Neuronal stem cell (in vitro differentiated cells): ENCODE measurements around the gene PDK1.

Experiments
- DNase-seq: peaks from one replicate; pipeline ENCODE4 v3.0.0-alpha.2; 2013; ENCODE audit warnings: low spot score
- H2AFZ ChIP-seq: one replicate; pipeline ENCODE4 v1.6.1; 2013; ENCODE audit warnings: mild to moderate bottlenecking, low read length, inconsistent platforms
- H2AK5ac ChIP-seq: 2 replicates; pipeline ENCODE4 v1.6.1; 2013; ENCODE audit warnings: low read depth, mild to moderate bottlenecking, inconsistent platforms, low read length, moderate library complexity, mixed read lengths
- H2BK120ac ChIP-seq: 2 replicates; pipeline ENCODE4 v1.6.1; 2013; ENCODE audit warnings: low read depth, mild to moderate bottlenecking, inconsistent platforms, low read length, moderate library complexity, mixed read lengths
- H2BK12ac ChIP-seq: one replicate; pipeline ENCODE4 v1.6.1; 2013; ENCODE audit warnings: low read length, inconsistent platforms
- H2BK15ac ChIP-seq: 2 replicates; pipeline ENCODE4 v1.6.1; 2013; ENCODE audit warnings: mild to moderate bottlenecking, low read length, inconsistent platforms, mixed read lengths
- H2BK5ac ChIP-seq: one replicate; pipeline ENCODE4 v1.6.1; 2013; ENCODE audit warnings: inconsistent platforms, mild to moderate bottlenecking, low read length, moderate library complexity
- H3K14ac ChIP-seq: one replicate; pipeline ENCODE4 v1.6.1; 2013; ENCODE audit warnings: low read length, inconsistent platforms
- H3K18ac ChIP-seq: 2 replicates; pipeline ENCODE4 v1.6.1; 2013; ENCODE audit warnings: low read length, inconsistent platforms
- H3K23ac ChIP-seq: 2 replicates; pipeline ENCODE4 v1.6.1; 2013; ENCODE audit warnings: low read depth, mild to moderate bottlenecking, mixed read lengths, low read length, inconsistent platforms; ENCODE audit not compliant: poor library complexity
- H3K27ac ChIP-seq: replicated peaks from 3 replicates; pipeline ENCODE4 v1.5.1; 2013; ENCODE audit warnings: low read length, inconsistent platforms
- H3K27me3 ChIP-seq, 3 experiments: 2 replicates each; pipeline ENCODE4 v1.6.1; 2013; ENCODE audit warnings: low read length in 3 of 3, mild to moderate bottlenecking in 2 of 3, inconsistent platforms in 1 of 3, low read depth in 1 of 3, mixed read lengths in 1 of 3, moderate library complexity in 1 of 3; ENCODE audit not compliant: control insufficient read depth in 3 of 3, insufficient read depth in 3 of 3
- H3K36me3 ChIP-seq, 2 donors: replicated peaks in 1 of 2; 2 replicates each; pipeline ENCODE4 v1.6.1; 2013; ENCODE audit warnings: low read length in 2 of 2; ENCODE audit not compliant: control insufficient read depth in 2 of 2, insufficient read depth in 2 of 2
- H3K4ac ChIP-seq: 2 replicates; pipeline ENCODE4 v1.6.1; 2013; ENCODE audit warnings: inconsistent platforms, mild to moderate bottlenecking, low read length, moderate library complexity
- H3K4me1 ChIP-seq, 2 donors: 1 replicate in 1 of 2; 2 replicates in 1 of 2; pipeline ENCODE4 v1.6.1; 2013; ENCODE audit warnings: low read length in 2 of 2, low read depth in 1 of 2; ENCODE audit not compliant: control insufficient read depth in 2 of 2, insufficient read depth in 1 of 2
- H3K4me2 ChIP-seq: one replicate; pipeline ENCODE4 v1.6.1; 2013; ENCODE audit warnings: mild to moderate bottlenecking, low read length, inconsistent platforms; ENCODE audit not compliant: insufficient read depth, poor library complexity, severe bottlenecking
- H3K4me3 ChIP-seq, 2 donors: 2 replicates each; pipeline ENCODE4 v1.5.1; 2013; ENCODE audit warnings: low read length in 2 of 2, mild to moderate bottlenecking in 2 of 2, inconsistent platforms in 1 of 2, moderate library complexity in 1 of 2
- H3K79me1 ChIP-seq: one replicate; pipeline ENCODE4 v1.6.1; 2013; ENCODE audit warnings: low read depth, mild to moderate bottlenecking, inconsistent platforms, low read length, moderate library complexity
- H3K9ac ChIP-seq: one replicate; pipeline ENCODE4 v1.6.1; 2013; ENCODE audit warnings: mild to moderate bottlenecking, low read depth, low read length, inconsistent platforms; ENCODE audit not compliant: poor library complexity
- H3K9me3 ChIP-seq, 2 donors: replicated peaks in 1 of 2; 2 replicates each; pipeline versions ENCODE3 to v1.6.1; 2013; ENCODE audit warnings: low read length in 2 of 2, mild to moderate bottlenecking in 2 of 2, inconsistent platforms in 1 of 2, low read depth in 1 of 2, mixed read lengths in 1 of 2, moderate library complexity in 1 of 2; ENCODE audit not compliant: control insufficient read depth in 2 of 2, insufficient read depth in 1 of 2
- H4K8ac ChIP-seq: one replicate; pipeline ENCODE4 v1.6.1; 2013; ENCODE audit warnings: low read depth, mild to moderate bottlenecking, inconsistent platforms, low read length, moderate library complexity
- H4K91ac ChIP-seq: one replicate; pipeline ENCODE4 v1.6.1; 2013; ENCODE audit warnings: low read length, low read depth, mild to moderate bottlenecking, inconsistent platforms; ENCODE audit not compliant: poor library complexity
- WGBS, 2 donors: extraction: QIAGEN DNeasy Blood & Tissue Kit; methylation state at CpG; one replicate each; pipeline ENCODE4 v1.1.7; 2013; ENCODE audit warnings: missing lambda C conversion rate in 2 of 2, mixed read lengths in 1 of 2; ENCODE audit not compliant: insufficient read length in 2 of 2, insufficient replicate concordance in 1 of 2; ENCODE audit errors: extremely low coverage in 2 of 2; 5-methylcytosine and 5-hydroxymethylcytosine counted together

Gene PDK1

GRCh38 chr2:172643142-172643541 is 87.3 kb downstream of the PDK1 start:
- H3K9ac ChIP-seq: no peak overlapping the region
- H4K91ac ChIP-seq: no peak overlapping the region
- no peak overlapping the region for H3K14ac ChIP-seq
- no peak overlapping the region for H2BK12ac ChIP-seq
- WGBS, 2 donors: no CpG with 5 or more reads among the region's 6 CpGs
- H3K79me1 ChIP-seq: no peaks in the 10 kb centered on the region
- no peak for DNase-seq
- H3K4ac ChIP-seq: no peak overlapping the region
- H3K9me3 ChIP-seq: no peaks in the 10 kb centered on the region
- no peak overlapping the region for H2AK5ac ChIP-seq
- H3K18ac ChIP-seq: no peak overlapping the region
- no peak overlapping the region for H2BK120ac ChIP-seq
- H3K27ac ChIP-seq: no peak overlapping the region
- H2BK5ac ChIP-seq: no peak overlapping the region
- no peaks in the 10 kb centered on the region for H3K36me3 ChIP-seq
- no peak overlapping the region for H2AFZ ChIP-seq
- no peaks in the 10 kb centered on the region for H3K4me1 ChIP-seq
- H3K23ac ChIP-seq: no peak overlapping the region
- H4K8ac ChIP-seq: no peak overlapping the region
- H3K27me3 ChIP-seq: no peaks in the 10 kb centered on the region
- no peak overlapping the region for H3K4me3 ChIP-seq
- H3K4me2 ChIP-seq: no peak overlapping the region
- no peak overlapping the region for H2BK15ac ChIP-seq

- no peaks in the 10 kb centered on the region for H3K9me3 ChIP-seq
- H3K4ac ChIP-seq: no peak overlapping the region
- H3K4me3 ChIP-seq: no peak overlapping the region
- H3K14ac ChIP-seq: no peak overlapping the region
- H3K4me1 ChIP-seq: no peaks in the 10 kb centered on the region
- no peak overlapping the region for H2AK5ac ChIP-seq
- H3K18ac ChIP-seq: no peak overlapping the region
- H3K79me1 ChIP-seq: no peaks in the 10 kb centered on the region
- no peak overlapping the region for H3K4me2 ChIP-seq
- no peak overlapping the region for H3K9ac ChIP-seq
- H2BK5ac ChIP-seq: no peak overlapping the region
- H2BK12ac ChIP-seq: no peak overlapping the region
- H4K91ac ChIP-seq: no peak overlapping the region
- WGBS, 2 donors: no CpG with 5 or more reads among the region's 1 CpG
- no peak overlapping the region for H2BK120ac ChIP-seq
- H3K27me3 ChIP-seq: no peaks in the 10 kb centered on the region
- no peaks in the 10 kb centered on the region for H3K36me3 ChIP-seq
- H3K27ac ChIP-seq: no peak overlapping the region
- no peak overlapping the region for H2BK15ac ChIP-seq
- H3K23ac ChIP-seq: no peak overlapping the region
- H4K8ac ChIP-seq: no peak overlapping the region
- no peak for DNase-seq
- no peak overlapping the region for H2AFZ ChIP-seq
Measured at GRCh38 chr2:172647439-172647838, 91.5 kb downstream of the PDK1 start.

- Histone ChIP-seq H3K27me3 (no peaks in the 10 kb centered on the region), H3K36me3 (no peaks in the 10 kb centered on the region), H3K4me1 (no peaks in the 10 kb centered on the region), H2BK15ac (no peak overlapping the region), H3K14ac (no peak overlapping the region), H2AK5ac (no peak overlapping the region), H3K9ac (no peak overlapping the region), H2AFZ (no peak overlapping the region), H4K91ac (no peak overlapping the region), H2BK12ac (no peak overlapping the region), H3K9me3 (peaks cover 0 to 4% of the 10 kb centered on the region in 2 donors), H2BK5ac (no peak overlapping the region), H3K18ac (no peak overlapping the region), H4K8ac (no peak overlapping the region), H3K27ac (no peak overlapping the region), H2BK120ac (no peak overlapping the region), H3K4ac (no peak overlapping the region), H3K4me2 (no peak overlapping the region), H3K4me3 (no peak overlapping the region), H3K23ac (no peak overlapping the region), H3K79me1 (no peaks in the 10 kb centered on the region)
- DNase-seq: no peak
- no CpG with 5 or more reads among the region's 8 CpGs for WGBS, 2 donors
Measured at GRCh38 chr2:172655091-172655837, 99.4 kb downstream of the PDK1 start.

- H3K23ac ChIP-seq: no peak overlapping the region
- no peak overlapping the region for H3K9ac ChIP-seq
- H2BK5ac ChIP-seq: no peak overlapping the region
- no peak overlapping the region for H2BK12ac ChIP-seq
- H3K27me3 ChIP-seq: no peaks in the 10 kb centered on the region
- H3K9me3 ChIP-seq: peaks cover 0 to 4% of the 10 kb centered on the region in 2 donors
- WGBS, 2 donors: no CpG with 5 or more reads among the region's 5 CpGs
- no peak overlapping the region for H4K8ac ChIP-seq
- no peak overlapping the region for H2AFZ ChIP-seq
- H2BK120ac ChIP-seq: no peak overlapping the region
- no peak overlapping the region for H3K14ac ChIP-seq
- no peak overlapping the region for H3K4ac ChIP-seq
- H3K27ac ChIP-seq: no peak overlapping the region
- H3K4me2 ChIP-seq: no peak overlapping the region
- no peak overlapping the region for H2AK5ac ChIP-seq
- H3K36me3 ChIP-seq: no peaks in the 10 kb centered on the region
- H4K91ac ChIP-seq: no peak overlapping the region
- no peaks in the 10 kb centered on the region for H3K79me1 ChIP-seq
- H3K4me1 ChIP-seq: no peaks in the 10 kb centered on the region
- no peak overlapping the region for H2BK15ac ChIP-seq
- no peak overlapping the region for H3K4me3 ChIP-seq
- no peak for DNase-seq
- no peak overlapping the region for H3K18ac ChIP-seq
Measured at GRCh38 chr2:172655838-172656573, 100.1 kb downstream of the PDK1 start.
